GM21526 (cell line): ENCODE measurements around the gene ACP4.
"Not testable (repeated sequence)": the region's sequence is repeated elsewhere in the genome, so short reads cannot be mapped to it uniquely, and the experiment has no call there.

Experiments
- ATAC-seq: cut with Tn5 transposase; IDR thresholded peaks from one replicate; pipeline ENCODE4 v1.9.1; 2021; ENCODE audit warnings: moderate library complexity; ENCODE audit not compliant: unreplicated experiment, low FRiP score

ACP4 gene

GRCh38 chr19:50790396-50790795 is at the start of gene ACP4:
ACP4 (plus strand) TSS chr19:50790415; CDS start chr19:50790415, 0 bp downstream.
- no peak for ATAC-seq

- ATAC-seq, result no peak
Observed at GRCh38 chr19:50741179-50741933, 48.9 kb upstream of the ACP4 start.

GRCh38 chr19:50743537-50743936 is 46.7 kb upstream of the ACP4 start:
- ATAC-seq, result no peak

- ATAC-seq, result no peak
Observed at GRCh38 chr19:50745221-50745620, 45.0 kb upstream of the ACP4 start.

- not testable (repeated sequence) for ATAC-seq
Observed at GRCh38 chr19:50747141-50747540, 43.1 kb upstream of the ACP4 start.

GRCh38 chr19:50749490-50749889 is 40.7 kb upstream of the ACP4 start:
- no peak for ATAC-seq

GRCh38 chr19:50750010-50750409 is 40.2 kb upstream of the ACP4 start:
- ATAC-seq, result no peak

GRCh38 chr19:50753879-50754278 is 36.3 kb upstream of the ACP4 start:
- ATAC-seq, result no peak

GRCh38 chr19:50756244-50756643 is 34.0 kb upstream of the ACP4 start:
- not testable (repeated sequence) for ATAC-seq

- not testable (repeated sequence) for ATAC-seq
Observed at GRCh38 chr19:50757624-50758023, 32.6 kb upstream of the ACP4 start.

- not testable (repeated sequence) for ATAC-seq
Observed at GRCh38 chr19:50759076-50759475, 31.1 kb upstream of the ACP4 start.

GRCh38 chr19:50759886-50760285 is 30.3 kb upstream of the ACP4 start:
- ATAC-seq, result no peak

GRCh38 chr19:50761501-50761900 is 28.7 kb upstream of the ACP4 start:
- not testable (repeated sequence) for ATAC-seq

- not testable (repeated sequence) for ATAC-seq
Observed at GRCh38 chr19:50763521-50763920, 26.7 kb upstream of the ACP4 start.

GRCh38 chr19:50764409-50764808 is 25.8 kb upstream of the ACP4 start:
- no peak for ATAC-seq

GRCh38 chr19:50766746-50767145 is 23.5 kb upstream of the ACP4 start:
- not testable (repeated sequence) for ATAC-seq

- ATAC-seq, result not testable (repeated sequence)
Observed at GRCh38 chr19:50767263-50767662, 23.0 kb upstream of the ACP4 start.

- ATAC-seq, result no peak
Observed at GRCh38 chr19:50768277-50768676, 21.9 kb upstream of the ACP4 start.

GRCh38 chr19:50770164-50770563 is 20.1 kb upstream of the ACP4 start, which contains the start of gene GPR32:
GPR32 (plus strand) TSS chr19:50770464; CDS start chr19:50770601, 137 bp downstream.
- ATAC-seq, result not testable (repeated sequence)

- ATAC-seq, result no peak
Observed at GRCh38 chr19:50770888-50771287, 19.3 kb upstream of the ACP4 start.

- no peak for ATAC-seq
Observed at GRCh38 chr19:50772476-50772875, 17.7 kb upstream of the ACP4 start.

- not testable (repeated sequence) for ATAC-seq
Observed at GRCh38 chr19:50772912-50773311, 17.3 kb upstream of the ACP4 start.
